DOHH2 (cell line): ENCODE results near the gene GPX1.

Source experiments
- H3F3A ChIP-seq: fragments of 200-600 bp; sonication (generic), shearing (Covaris generic); 2 replicates; pipeline ENCODE4 v1.6.0; 2016; ENCODE audit warnings: antibody characterized with exemption, mild to moderate bottlenecking; ENCODE audit not compliant: control insufficient read depth, insufficient read depth
- H3K27ac ChIP-seq: fragments of 200-600 bp; sonication (generic); 2 replicates; pipeline ENCODE4 v1.5.1; 2014; ENCODE audit warnings: low read depth, mild to moderate bottlenecking, low read length, moderate library complexity
- H3K27me3 ChIP-seq: fragments of 200-600 bp; sonication (generic); 2 replicates; pipeline ENCODE4 v1.6.1; 2014; ENCODE audit warnings: mild to moderate bottlenecking, low read length, mixed read lengths; ENCODE audit not compliant: control insufficient read depth
- H3K36me3 ChIP-seq: fragments of 200-600 bp; sonication (generic); 2 replicates; pipeline ENCODE4 v1.6.1; 2014; ENCODE audit warnings: mild to moderate bottlenecking, low read length, moderate library complexity, mixed read lengths; ENCODE audit not compliant: control insufficient read depth
- H3K4me1 ChIP-seq: fragments of 200-600 bp; sonication (generic); 2 replicates; pipeline ENCODE4 v1.6.1; 2014; ENCODE audit warnings: mild to moderate bottlenecking, low read length, mixed read lengths; ENCODE audit not compliant: control insufficient read depth
- H3K4me2 ChIP-seq: fragments of 200-600 bp; sonication (generic); 2 replicates; pipeline ENCODE4 v1.6.0; 2014; ENCODE audit warnings: mild to moderate bottlenecking, low read length, moderate library complexity
- H3K4me3 ChIP-seq: fragments of 200-600 bp; sonication (generic); 2 replicates; pipeline ENCODE4 v1.5.1; 2014; ENCODE audit warnings: mild to moderate bottlenecking, low read length, mixed read lengths
- H3K79me2 ChIP-seq: fragments of 200-600 bp; sonication (generic); 2 replicates; pipeline ENCODE4 v1.6.1; 2014; ENCODE audit warnings: mild to moderate bottlenecking, low read length, mixed read lengths; ENCODE audit not compliant: control insufficient read depth
- H3K9me2 ChIP-seq: fragments of 200-600 bp; sonication (generic); replicated peaks from 2 replicates; pipeline ENCODE4 v1.6.1; 2014; ENCODE audit warnings: mild to moderate bottlenecking, low read length, mixed read lengths; ENCODE audit not compliant: control insufficient read depth
- H3K9me3 ChIP-seq: fragments of 200-600 bp; sonication (generic); 2 replicates; pipeline ENCODE4 v1.6.1; 2014; ENCODE audit warnings: antibody characterized with exemption, low read length, mixed read lengths; ENCODE audit not compliant: control insufficient read depth, insufficient read depth
- H4K20me1 ChIP-seq: fragments of 200-600 bp; sonication (generic); 2 replicates; pipeline ENCODE4 v1.6.0; 2014; ENCODE audit warnings: low read depth, mild to moderate bottlenecking, antibody characterized with exemption, low read length, moderate library complexity; ENCODE audit not compliant: control insufficient read depth, insufficient read depth
- EZH2phosphoT487 ChIP-seq: fragments of 200-600 bp; sonication (generic); IDR thresholded peaks from 2 replicates; pipeline ENCODE4 v1.6.1; 2017; ENCODE audit warnings: borderline replicate concordance, mild to moderate bottlenecking, antibody characterized with exemption, low read length, moderate library complexity, mixed read lengths
- TF ChIP-seq, protein P1 (sequence below): fragments of 200-600 bp; sonication (generic); IDR thresholded peaks from one replicate; pipeline ENCODE4 v1.5.1; 2014; ENCODE audit warnings: antibody characterized with exemption, mild to moderate bottlenecking, low read depth, low read length; ENCODE audit not compliant: poor library complexity, severe bottlenecking

The GPX1 gene

GRCh38 chr3:49324768-49325167 is 33.4 kb downstream of the GPX1 start:
- Histone ChIP-seq H3K9me3 (no peaks in the 10 kb centered on the region), H3K4me2 (no peak overlapping the region), H3K4me1 (no peaks in the 10 kb centered on the region), H3K4me3 (no peak overlapping the region), H3K9me2 (no peaks in the 10 kb centered on the region), H3K27me3 (no peaks in the 10 kb centered on the region), H3K27ac (no peak overlapping the region), H4K20me1 (no peaks in the 10 kb centered on the region), H3K36me3 (peaks cover 77% of the 10 kb centered on the region), H3K79me2 (peaks cover 4% of the 10 kb centered on the region; the same call in 1 of the 2 replicates), H3F3A (no peaks in the 10 kb centered on the region)
- TF ChIP-seq, protein P1, sequence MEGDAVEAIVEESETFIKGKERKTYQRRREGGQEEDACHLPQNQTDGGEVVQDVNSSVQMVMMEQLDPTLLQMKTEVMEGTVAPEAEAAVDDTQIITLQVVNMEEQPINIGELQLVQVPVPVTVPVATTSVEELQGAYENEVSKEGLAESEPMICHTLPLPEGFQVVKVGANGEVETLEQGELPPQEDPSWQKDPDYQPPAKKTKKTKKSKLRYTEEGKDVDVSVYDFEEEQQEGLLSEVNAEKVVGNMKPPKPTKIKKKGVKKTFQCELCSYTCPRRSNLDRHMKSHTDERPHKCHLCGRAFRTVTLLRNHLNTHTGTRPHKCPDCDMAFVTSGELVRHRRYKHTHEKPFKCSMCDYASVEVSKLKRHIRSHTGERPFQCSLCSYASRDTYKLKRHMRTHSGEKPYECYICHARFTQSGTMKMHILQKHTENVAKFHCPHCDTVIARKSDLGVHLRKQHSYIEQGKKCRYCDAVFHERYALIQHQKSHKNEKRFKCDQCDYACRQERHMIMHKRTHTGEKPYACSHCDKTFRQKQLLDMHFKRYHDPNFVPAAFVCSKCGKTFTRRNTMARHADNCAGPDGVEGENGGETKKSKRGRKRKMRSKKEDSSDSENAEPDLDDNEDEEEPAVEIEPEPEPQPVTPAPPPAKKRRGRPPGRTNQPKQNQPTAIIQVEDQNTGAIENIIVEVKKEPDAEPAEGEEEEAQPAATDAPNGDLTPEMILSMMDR: no peak
- no peak for TF ChIP-seq EZH2phosphoT487

- H3K4me1 ChIP-seq: no peaks in the 10 kb centered on the region
- H3K9me2 ChIP-seq: no peaks in the 10 kb centered on the region
- no peaks in the 10 kb centered on the region for H3K27me3 ChIP-seq
- H3F3A ChIP-seq: no peaks in the 10 kb centered on the region
- no peaks in the 10 kb centered on the region for H3K9me3 ChIP-seq
- no peak overlapping the region for H3K4me2 ChIP-seq
- H3K27ac ChIP-seq: no peak overlapping the region
- TF ChIP-seq EZH2phosphoT487: no peak
- TF ChIP-seq, protein P1: no peak
- peaks cover 47% of the 10 kb centered on the region for H3K36me3 ChIP-seq
- H4K20me1 ChIP-seq: no peaks in the 10 kb centered on the region
- H3K4me3 ChIP-seq: no peak overlapping the region
- no peaks in the 10 kb centered on the region for H3K79me2 ChIP-seq
Measured at GRCh38 chr3:49316696-49317457, 41.3 kb downstream of the GPX1 start.

DNA sequence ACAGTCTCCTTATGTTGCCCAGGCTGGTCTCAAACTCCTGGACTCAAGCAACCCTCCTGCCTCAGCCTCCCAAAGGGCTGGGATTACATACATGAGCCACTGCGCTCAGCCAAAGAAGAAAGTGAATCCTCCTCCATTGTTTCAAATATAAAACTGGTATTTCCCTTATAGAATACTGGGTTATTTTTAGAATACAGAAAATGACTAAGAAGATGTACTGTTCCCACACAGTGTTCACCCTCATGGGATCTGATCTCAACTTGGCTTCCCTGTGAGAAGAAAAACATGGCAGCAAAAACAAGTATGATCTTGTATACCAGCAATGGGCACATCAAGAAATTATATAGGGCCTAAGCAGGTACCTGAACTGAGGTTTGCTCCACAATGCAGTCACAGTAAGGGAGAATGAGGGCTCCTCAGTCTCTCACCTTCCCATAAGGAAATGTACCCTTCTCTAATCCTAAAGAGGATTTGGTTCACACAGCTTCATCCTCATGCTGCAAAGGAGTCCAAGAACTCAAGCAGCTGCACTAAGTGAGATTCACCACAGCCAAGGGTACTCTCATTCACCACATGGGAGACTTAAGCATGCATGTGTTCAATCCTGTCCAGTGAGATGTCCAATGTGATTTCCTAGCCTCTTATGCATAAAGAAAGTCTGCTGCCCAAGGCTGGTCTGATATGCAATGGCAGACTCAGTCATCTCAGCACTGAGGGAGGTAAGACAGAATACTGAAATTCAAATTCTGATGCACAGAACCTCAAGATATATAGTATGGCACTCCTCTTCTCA is 44.1 kb downstream of the GPX1 start:
- H3K27me3 ChIP-seq: no peaks in the 10 kb centered on the region
- H3K36me3 ChIP-seq: peaks cover 42% of the 10 kb centered on the region
- H3F3A ChIP-seq: no peaks in the 10 kb centered on the region
- H4K20me1 ChIP-seq: no peaks in the 10 kb centered on the region
- H3K9me3 ChIP-seq: no peaks in the 10 kb centered on the region
- H3K79me2 ChIP-seq: no peaks in the 10 kb centered on the region
- no peaks in the 10 kb centered on the region for H3K9me2 ChIP-seq
- H3K4me1 ChIP-seq: no peaks in the 10 kb centered on the region
- no peak overlapping the region for H3K4me3 ChIP-seq
- TF ChIP-seq EZH2phosphoT487: no peak
- TF ChIP-seq, protein P1: no peak
- no peak overlapping the region for H3K27ac ChIP-seq
- no peak overlapping the region for H3K4me2 ChIP-seq
